ENCODE data around the gene ITFG1. TPM values are rescaled to one million over a fixed set of nuclear protein-coding genes. Genes with fewer than 3 reads are reported as not detected.

Gene ITFG1
- total and polyA plus RNA-seq, 2 of the 8 experiments (the other 6 are each of a cell fraction or from before 2014, with no cell fraction given): 13.8 to 22.2 TPM

- DNase-seq (ENCODE audit: low read depth in 1 of 2, low spot score in 2 of 2): no peak
- no peaks in the 10 kb centered on the region for H3K23me2 ChIP-seq (ENCODE audit: low read depth, low read length)
- no peak overlapping the region for H2BK5ac ChIP-seq (ENCODE audit: low read depth, low read length)
- H2BK20ac ChIP-seq (ENCODE audit: low read length): no peak overlapping the region
- H3K36me3 ChIP-seq (ENCODE audit: control insufficient read depth in 2 of 4, insufficient read depth in 4 of 4, low read length in 3 of 4): no peaks in the 10 kb centered on the region
- H2BK15ac ChIP-seq (ENCODE audit: low read length): no peak overlapping the region
- ChIA-PET POLR2A (ENCODE audit: partially characterized antibody) (no interaction called here), CTCF (ENCODE audit: partially characterized antibody) (interaction anchor here (0.6 to 1.0 kb wide), 5 partner anchors 18 to 473 kb away, joined by 3 read pairs; no protein-coding TSS in a partner anchor)
- H2BK12ac ChIP-seq (ENCODE audit: low read depth, low read length): no peak overlapping the region
- H3K4ac ChIP-seq (replicated peaks; ENCODE audit: insufficient read length, low read depth, low read length): no peak overlapping the region
- H4K20me1 ChIP-seq (replicated peaks in 1 of 2; ENCODE audit: control insufficient read depth in 1 of 2, insufficient read depth in 2 of 2, low read length in 2 of 2): peaks cover 0 to 2% of the 10 kb centered on the region in 2 experiments
- H3K27me3 ChIP-seq (replicated peaks in 1 of 4; ENCODE audit: control insufficient read depth in 3 of 4, extremely low read depth in 1 of 4, insufficient read depth in 3 of 4, low read length in 3 of 4): no peaks in the 10 kb centered on the region
- no peak overlapping the region for H2BK120ac ChIP-seq (replicated peaks; ENCODE audit: low read depth, low read length)
- H3K4me2 ChIP-seq (ENCODE audit: insufficient read depth in 1 of 2, low read depth in 2 of 2, low read length in 2 of 2): no peak overlapping the region
- no peak overlapping the region for H4K91ac ChIP-seq (replicated peaks; ENCODE audit: insufficient read length, low read length)
- H3K4me1 ChIP-seq (replicated peaks in 1 of 4; ENCODE audit: control insufficient read depth in 3 of 4, insufficient read depth in 4 of 4, low read length in 3 of 4): no peaks in the 10 kb centered on the region
- H3K79me2 ChIP-seq (ENCODE audit: control insufficient read depth in 1 of 2, insufficient read depth in 2 of 2, low read length in 2 of 2): no peaks in the 10 kb centered on the region
- no peak overlapping the region for H4K8ac ChIP-seq (ENCODE audit: extremely low read depth, insufficient read depth, low read length)
- H3K9ac ChIP-seq (replicated peaks in 1 of 4; ENCODE audit: extremely low read depth in 1 of 4, low read depth in 3 of 4, low read length in 3 of 4): no peak overlapping the region
- no peak overlapping the region for H3K23ac ChIP-seq (ENCODE audit: insufficient read length)
- no peaks in the 10 kb centered on the region for H3K9me3 ChIP-seq (ENCODE audit: insufficient read depth in 2 of 2, low read depth in 1 of 2, low read length in 1 of 2)
- no peaks in the 10 kb centered on the region for H3K79me1 ChIP-seq (ENCODE audit: low read depth, low read length)
- peak; percentile 82 for FAIRE-seq
- H2AFZ ChIP-seq (ENCODE audit: low read length): no peak overlapping the region
- H3K27ac ChIP-seq (ENCODE audit: low read depth, low read length): no peak overlapping the region
- H3K56ac ChIP-seq (replicated peaks; ENCODE audit: insufficient read length, low read depth, low read length): no peak overlapping the region
- no peak overlapping the region for H3K4me3 ChIP-seq (ENCODE audit: extremely low read depth in 1 of 4, insufficient read depth in 2 of 4, low read depth in 3 of 4, low read length in 4 of 4)
- 83% methylated on average over 2 of the region's 2 CpGs; no CpG with 5 or more reads in 1 of the 2 experiments for WGBS, 2 experiments (ENCODE audit: extremely low coverage in 1 of 2, insufficient coverage in 1 of 2, insufficient read length in 1 of 2, insufficient replicate concordance in 2 of 2, low coverage in 1 of 2, low lambda C conversion rate in 2 of 2, missing lambda C conversion rate in 1 of 2)
- no peak overlapping the region for H4K5ac ChIP-seq (ENCODE audit: insufficient read length, low read depth, low read length)
- no peak overlapping the region for H3K14ac ChIP-seq (ENCODE audit: insufficient read length)
- H3K18ac ChIP-seq (ENCODE audit: extremely low read depth, low read length): no peak overlapping the region
- H2AK5ac ChIP-seq (ENCODE audit: low read depth, low read length): no peak overlapping the region
- TF ChIP-seq POU5F1 (IDR thresholded peaks at IDR 0.05; ENCODE audit: low read depth, low read length) (no peak), RAD21 (IDR thresholded peaks at IDR 0.05 in 1 of 2, conservative IDR thresholded peaks at IDR 0.05 in 1 of 2; ENCODE audit: low read depth in 2 of 2, low read length in 2 of 2) (peak; percentile 68), TEAD4 (IDR thresholded peaks at IDR 0.05; ENCODE audit: low read depth, low read length) (no peak)
- TF ChIP-seq, protein P1, sequence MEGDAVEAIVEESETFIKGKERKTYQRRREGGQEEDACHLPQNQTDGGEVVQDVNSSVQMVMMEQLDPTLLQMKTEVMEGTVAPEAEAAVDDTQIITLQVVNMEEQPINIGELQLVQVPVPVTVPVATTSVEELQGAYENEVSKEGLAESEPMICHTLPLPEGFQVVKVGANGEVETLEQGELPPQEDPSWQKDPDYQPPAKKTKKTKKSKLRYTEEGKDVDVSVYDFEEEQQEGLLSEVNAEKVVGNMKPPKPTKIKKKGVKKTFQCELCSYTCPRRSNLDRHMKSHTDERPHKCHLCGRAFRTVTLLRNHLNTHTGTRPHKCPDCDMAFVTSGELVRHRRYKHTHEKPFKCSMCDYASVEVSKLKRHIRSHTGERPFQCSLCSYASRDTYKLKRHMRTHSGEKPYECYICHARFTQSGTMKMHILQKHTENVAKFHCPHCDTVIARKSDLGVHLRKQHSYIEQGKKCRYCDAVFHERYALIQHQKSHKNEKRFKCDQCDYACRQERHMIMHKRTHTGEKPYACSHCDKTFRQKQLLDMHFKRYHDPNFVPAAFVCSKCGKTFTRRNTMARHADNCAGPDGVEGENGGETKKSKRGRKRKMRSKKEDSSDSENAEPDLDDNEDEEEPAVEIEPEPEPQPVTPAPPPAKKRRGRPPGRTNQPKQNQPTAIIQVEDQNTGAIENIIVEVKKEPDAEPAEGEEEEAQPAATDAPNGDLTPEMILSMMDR (IDR thresholded peaks at IDR 0.05; ENCODE audit: control extremely low read depth in 1 of 3, insufficient read depth in 1 of 3, low read depth in 1 of 3, low read length in 3 of 3): peak; percentile 47 to 72 (median 53)
These were observed 201.9 kb downstream of the ITFG1 start for GRCh38 chr16:47258874-47259461.

All from H1 (cell line).